GM12801 (cell line): ENCODE results near the gene XYLT1.

Experiments used
- CTCF ChIP-seq: IDR thresholded peaks from one replicate; pipeline ENCODE4 v1.5.1; 2011; ENCODE audit warnings: control low read depth; ENCODE audit not compliant: insufficient read length; ENCODE audit errors: extremely low read depth

Gene XYLT1

GRCh38 chr16:17476414-17477259 lies 5.9 kb upstream of the XYLT1 start:
- no peak for TF ChIP-seq CTCF

GRCh38 chr16:17475104-17475503 lies 4.3 kb upstream of the XYLT1 start:
- TF ChIP-seq CTCF, result no peak

- no peak for TF ChIP-seq CTCF
Measured at GRCh38 chr16:17474572-17474971, 3.8 kb upstream of the XYLT1 start.

- no peak for TF ChIP-seq CTCF
Measured at GRCh38 chr16:17474037-17474436, 3.3 kb upstream of the XYLT1 start.

- no peak for TF ChIP-seq CTCF
Measured at GRCh38 chr16:17471719-17472461, 1.1 kb upstream of the XYLT1 start.

GRCh38 chr16:17470182-17470907 lies 415 bp downstream of the XYLT1 start:
- TF ChIP-seq CTCF, result no peak

- TF ChIP-seq CTCF, result no peak
Measured at GRCh38 chr16:17469741-17470181, 999 bp downstream of the XYLT1 start.
